Measurements from ENCODE around the gene ABAT.

- TF ChIP-seq CTCF (conservative IDR thresholded peaks at IDR 0.05; ENCODE audit: low read length) (no peak), EZH2phosphoT487 (IDR thresholded peaks at IDR 0.05; ENCODE audit: borderline replicate concordance, low read depth, low read length) (no peak)
These were observed 59.6 kb downstream of the ABAT start for GRCh38 chr16:8733849-8734540.

All from OCI-LY7 (cell line).